Endometrial microvascular endothelial cells (primary cell): Measurements from ENCODE around the gene NABP1. TPM values are rescaled to one million over a fixed set of nuclear protein-coding genes. Genes with fewer than 3 reads are reported as not detected.

Experiments used
- in situ Hi-C: cut with HindIII; loops from 2 replicates; pipeline ENCODE4 v1.10.0; 2017; ENCODE audit warnings: low sequenced_read_pairs, low pct_unique_long_range_greater_than_20kb; ENCODE audit errors: inconsistent ontology term
- total RNA-seq: library from RNA; depleted of rRNA; stranded (reverse); fragments of >200 nt; gene quantifications from one replicate; pipeline ENCODE4 v1.2.3, GENCODE V29; 2015; ENCODE audit errors: inconsistent ontology term

The NABP1 gene
- total RNA-seq, 1 donor from 2014 or later = 47.3 TPM

DNA sequence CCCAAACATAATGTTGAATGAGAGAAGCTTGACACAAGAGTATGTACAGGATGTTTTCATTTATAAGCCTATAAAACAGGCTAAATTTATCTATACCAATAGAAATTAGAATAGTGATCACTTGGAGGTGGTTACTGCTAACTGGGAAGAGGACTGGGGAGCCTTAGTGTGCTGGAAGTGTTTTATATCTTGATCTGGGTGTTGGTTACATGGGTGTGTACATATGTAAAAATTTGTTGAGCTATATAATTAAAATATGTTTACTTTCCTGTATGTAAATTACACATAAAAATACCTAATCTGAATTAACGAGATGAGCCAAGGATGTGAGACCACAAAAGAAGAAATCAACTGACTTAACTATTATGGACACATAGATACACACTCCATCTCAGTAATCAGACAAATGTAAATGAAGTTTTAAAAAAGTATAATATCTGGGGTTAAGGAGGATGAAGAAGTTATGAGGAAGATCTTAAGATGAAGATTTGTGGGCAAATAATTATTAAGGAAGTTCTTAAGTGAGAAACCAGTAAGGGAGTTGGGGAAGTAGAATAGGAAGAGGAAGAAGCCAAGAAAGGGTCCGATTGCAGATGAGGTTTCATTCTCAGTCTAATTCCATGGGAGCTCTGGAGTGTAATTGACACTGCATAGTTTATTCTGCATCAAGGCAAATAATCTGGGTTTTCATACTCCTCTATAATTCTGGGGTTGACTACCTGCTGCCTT lies 32.3 kb upstream of the NABP1 start:
- in situ Hi-C loops = no loop called here

GRCh38 chr2:191646163-191646902 lies 31.6 kb upstream of the NABP1 start:
- in situ Hi-C loops = no loop called here

DNA sequence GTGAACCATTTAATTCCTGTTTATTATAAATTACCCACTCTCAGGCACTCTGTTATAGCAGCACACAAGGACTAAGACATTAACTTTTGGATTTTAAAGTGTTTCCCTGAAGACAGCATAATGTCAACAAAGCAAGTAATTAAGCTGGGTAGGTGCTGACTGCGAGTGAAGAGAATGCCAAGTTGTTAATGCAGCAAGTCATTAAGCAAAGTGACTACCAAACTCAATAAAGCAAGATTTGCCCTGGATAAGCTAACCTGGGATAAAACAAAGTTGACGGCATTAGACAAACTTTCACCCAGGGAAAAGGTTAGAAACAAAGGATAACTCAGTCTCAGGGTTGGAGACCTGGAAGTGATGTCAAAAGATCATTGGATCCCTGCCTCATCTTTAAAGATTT lies 28.4 kb upstream of the NABP1 start:
- in situ Hi-C loops = no loop called here

- in situ Hi-C loops = no loop called here
Observed at GRCh38 chr2:191650896-191651773, 26.8 kb upstream of the NABP1 start.

DNA sequence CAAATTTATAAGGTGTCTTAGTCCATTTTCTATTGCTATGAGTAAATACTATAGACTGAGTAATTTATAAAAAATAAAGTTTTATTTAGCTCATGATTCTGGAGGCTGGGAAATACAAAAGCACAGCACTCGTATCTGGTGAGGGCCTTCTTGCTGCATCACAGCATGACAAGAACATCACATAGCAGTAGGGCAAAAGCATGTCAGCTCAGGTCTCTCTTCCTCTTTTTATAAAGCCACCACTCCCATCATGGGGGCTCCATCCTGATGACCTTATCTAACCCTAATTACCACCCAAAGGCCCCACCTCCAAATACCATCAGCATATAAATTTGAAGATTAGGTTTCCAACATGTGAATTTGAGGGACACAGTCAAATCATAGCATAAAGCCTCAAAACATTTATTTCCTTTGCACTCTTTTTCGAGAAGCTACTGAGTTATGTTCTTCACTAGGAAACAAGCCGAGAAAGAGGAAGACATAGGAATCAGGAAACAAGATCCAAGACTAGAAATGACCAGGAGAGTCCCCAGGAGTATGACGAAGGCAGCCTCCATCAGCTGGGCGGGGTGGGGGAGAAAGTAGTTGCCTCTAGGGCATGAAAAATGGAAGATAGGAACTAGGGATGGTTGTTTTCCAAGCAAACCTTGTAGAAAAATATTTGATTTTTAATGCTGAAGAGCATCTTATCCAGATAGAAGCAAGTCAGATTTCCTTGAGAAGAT lies 24.1 kb upstream of the NABP1 start:
- in situ Hi-C loops = no loop called here

- in situ Hi-C loops = no loop called here
Observed at GRCh38 chr2:191656391-191656790, 21.5 kb upstream of the NABP1 start.

- in situ Hi-C loops = no loop called here
Observed at GRCh38 chr2:191656792-191657191, 21.1 kb upstream of the NABP1 start.

DNA sequence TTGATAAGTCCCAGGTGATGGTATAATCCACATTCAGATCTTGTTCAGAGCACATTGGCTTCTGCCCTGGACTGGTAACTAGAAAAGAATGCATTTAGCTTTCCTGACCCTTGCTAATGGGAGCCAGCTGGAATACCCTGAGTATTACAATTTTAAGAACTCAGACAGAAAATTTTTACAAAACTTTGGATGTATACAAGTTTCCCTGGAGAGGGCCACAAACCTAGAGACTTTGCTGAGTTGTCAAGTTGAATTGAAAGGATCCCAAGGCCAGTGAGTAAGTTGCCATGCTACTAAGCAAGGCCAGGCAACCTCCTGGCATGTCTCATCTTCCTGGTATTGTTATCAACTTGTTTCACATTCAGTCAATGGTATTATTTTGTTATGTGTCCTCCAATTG lies 20.0 kb upstream of the NABP1 start:
- in situ Hi-C loops = no loop called here

DNA sequence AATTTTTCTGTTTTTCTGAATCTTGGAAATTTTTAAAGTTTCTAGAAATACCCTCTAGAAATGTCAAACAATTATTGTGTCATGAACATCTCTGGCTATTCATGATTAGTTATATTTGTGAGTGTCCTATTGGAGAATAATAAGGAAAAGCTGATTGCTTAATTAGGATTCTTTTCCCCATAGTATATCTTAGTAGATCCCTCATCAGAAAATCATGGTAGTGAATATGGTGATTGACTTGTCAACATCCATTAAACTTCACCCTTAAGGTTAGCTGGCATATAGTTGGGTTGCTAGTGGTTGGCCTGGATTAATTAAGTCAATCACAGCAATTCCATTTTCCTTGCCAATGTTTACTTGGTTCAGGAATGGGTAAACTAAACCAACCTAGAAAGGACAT lies 18.7 kb upstream of the NABP1 start:
- in situ Hi-C loops = no loop called here

DNA sequence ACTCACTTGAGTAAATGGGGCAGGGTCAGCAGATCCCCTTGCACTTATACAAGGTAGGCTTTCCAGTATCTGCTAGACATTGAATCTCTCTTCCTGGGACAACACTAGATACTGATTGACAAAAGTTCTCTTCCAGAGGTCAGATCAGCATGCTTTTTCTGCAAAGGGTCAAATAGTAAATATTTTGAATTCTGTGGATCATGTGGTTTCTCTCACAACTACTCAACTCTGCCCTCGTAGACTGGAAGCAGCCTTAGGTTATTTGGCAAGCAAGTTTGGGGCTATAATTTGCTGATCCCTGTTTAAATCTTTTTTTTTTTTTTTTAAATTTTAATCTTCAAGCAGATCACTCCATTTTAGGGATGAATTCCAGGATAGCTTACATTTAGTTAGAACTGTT lies 17.4 kb upstream of the NABP1 start:
- in situ Hi-C loops = no loop called here

DNA sequence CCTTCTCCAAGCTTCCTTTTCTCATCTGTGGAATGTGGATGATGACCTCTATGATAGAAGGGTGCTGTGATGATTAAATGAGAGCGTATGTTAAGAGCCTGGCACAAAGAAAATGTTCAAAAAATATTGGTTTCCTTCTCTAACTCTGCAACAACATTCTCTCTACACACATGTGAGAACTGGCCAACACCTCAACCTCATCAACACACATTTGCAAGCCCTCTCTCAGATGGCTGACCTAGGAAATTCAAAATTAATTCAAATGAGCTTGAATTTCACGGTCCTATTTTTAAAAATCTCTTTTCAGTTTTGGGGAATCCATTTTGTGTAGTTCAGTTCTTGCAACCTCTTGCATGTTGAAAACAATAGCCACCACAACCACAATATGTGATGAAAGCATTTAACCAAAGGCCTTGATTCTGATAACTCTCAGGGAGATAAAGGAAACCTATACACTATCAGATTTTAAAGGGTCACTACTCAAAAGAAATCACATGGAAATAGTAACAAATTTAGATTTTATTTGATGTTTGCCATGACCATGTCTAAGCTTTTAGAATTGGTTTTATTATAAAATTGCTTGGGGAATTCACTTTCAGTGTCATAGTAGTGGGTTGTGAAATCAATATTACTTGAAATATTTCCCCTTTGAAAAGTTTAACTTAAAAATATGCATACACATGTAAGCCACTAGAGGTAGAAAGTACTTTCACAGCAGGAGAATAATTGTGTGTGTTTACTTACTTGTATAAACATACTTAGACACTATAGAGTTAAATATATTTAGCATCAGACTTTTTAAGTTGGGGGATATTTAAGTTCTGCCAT lies 16.6 kb upstream of the NABP1 start:
- in situ Hi-C loops = no loop called here

DNA sequence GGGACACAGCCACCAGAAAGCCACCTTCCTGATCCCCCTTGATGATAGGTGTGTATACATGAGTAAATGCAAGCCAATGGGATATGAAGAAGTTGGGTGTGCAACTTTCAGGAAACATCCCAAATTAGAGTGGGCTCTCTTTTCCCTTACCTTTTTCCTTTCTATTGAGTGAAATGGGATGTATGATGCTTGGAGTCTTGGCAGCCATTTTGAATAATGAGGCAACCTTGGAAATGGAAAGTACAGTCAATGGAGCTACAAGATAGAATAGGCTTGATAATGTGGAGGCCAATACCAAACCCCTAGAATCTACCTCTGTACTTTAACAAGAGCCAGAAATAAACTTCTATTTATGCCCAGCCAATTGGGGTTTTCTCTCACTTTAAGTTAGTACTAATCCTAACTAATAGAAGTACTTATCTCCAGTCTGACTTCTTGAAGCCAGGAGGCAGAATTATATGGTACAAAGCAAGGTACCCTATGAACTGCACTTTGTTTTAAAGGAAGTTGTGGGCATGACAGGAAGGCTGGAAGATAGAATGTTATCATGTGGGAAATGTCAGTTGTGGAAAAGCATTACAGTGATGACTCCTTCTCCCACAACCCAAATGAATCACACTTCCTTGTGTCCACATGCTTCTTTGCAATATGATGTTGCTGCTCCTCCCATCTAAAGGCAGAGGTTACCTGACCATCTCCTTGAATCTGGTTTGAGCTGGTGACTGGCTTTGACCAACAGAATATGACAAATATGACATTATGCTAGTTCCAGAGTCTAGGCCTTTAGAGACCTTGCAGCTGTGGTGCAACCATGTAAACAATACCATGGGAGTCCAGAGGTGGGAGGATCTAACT lies 12.9 kb upstream of the NABP1 start:
- in situ Hi-C loops = no loop called here

DNA sequence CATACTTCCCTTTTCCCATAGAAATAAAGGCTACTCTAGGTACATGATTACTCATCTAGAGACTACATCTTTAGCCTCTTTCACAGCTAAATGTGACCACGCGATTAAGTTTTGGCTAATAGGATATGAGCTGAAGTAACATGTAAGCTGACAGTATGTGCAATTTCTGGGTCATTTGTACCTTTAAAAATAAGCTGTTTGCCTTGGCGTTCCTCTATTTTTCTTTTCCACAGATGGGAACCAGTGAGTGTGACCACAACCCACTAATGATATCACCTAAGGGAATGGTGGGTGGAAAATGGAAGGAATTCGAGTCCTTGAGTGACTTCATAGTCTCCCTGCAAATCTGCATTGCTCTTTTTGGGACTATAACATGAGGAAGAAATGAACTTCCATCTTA lies 11.7 kb upstream of the NABP1 start:
- in situ Hi-C loops = no loop called here

DNA sequence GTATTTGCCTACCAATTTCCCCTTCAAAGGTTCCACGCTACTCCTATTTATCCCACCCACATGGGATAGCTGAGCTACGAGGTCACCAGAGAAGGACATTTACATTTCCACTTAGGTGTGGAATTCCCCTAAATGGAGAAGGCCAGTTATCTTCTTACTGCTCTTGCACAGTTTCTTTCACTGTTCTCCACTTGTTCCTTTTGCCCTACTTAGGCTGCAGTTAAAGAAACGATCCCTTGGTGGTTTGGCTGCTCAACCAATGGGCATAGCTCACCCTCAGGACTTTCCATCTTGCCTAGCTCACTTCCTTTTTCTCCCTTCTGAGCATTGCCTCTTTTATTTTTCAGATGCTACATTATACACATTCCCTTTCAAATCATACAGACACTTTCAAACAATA lies 11.2 kb upstream of the NABP1 start:
- in situ Hi-C loops = no loop called here

DNA sequence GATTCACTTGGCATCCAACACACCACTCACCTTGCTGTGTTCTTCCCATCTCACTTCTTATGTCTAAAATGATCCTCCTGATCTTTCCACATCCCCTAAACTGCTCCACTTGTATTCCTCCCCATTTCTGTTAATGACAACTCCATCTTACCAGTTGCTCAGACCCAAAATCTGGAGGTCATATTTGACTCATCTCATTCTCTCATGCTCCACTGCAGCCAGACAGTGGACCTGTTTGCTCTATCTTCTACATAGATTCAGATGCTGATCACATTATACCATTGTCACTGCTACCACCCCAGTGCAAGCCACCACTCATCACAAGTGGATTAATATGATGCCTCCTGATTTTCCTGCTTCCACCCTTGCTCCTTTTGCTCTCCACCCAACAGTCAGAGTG lies 7.9 kb upstream of the NABP1 start:
- in situ Hi-C loops = loop anchor here (10.0 kb wide), 1 partner anchor 105 kb away; no protein-coding TSS in a partner anchor

- in situ Hi-C loops = loop anchor here (10.0 kb wide), 1 partner anchor 106 kb away; no protein-coding TSS in a partner anchor
Observed at GRCh38 chr2:191670787-191671186, 7.1 kb upstream of the NABP1 start.
